Activated CD4-positive, alpha-beta T cell treated with anti-CD3 and anti-CD28 coated beads, Interleukin-2, amount 10 ng/mL, durations not matched to agents 7 days and 5 days (primary cell): Measurements from ENCODE around the gene PPP1R27. TPM values are rescaled to one million over a fixed set of nuclear protein-coding genes. Genes with fewer than 3 reads are reported as not detected.

ENCODE experiments used
- CTCF ChIA-PET: fragments of 350-600 bp; sonication (Branson Sonifier 250); formaldehyde crosslinking; loops from one replicate; lab custom pipeline; 2021; ENCODE audit warnings: antibody characterized with exemption; lab: Charles Lee
- POLR2A ChIA-PET: fragments of 350-600 bp; sonication (Branson Sonifier 250); formaldehyde crosslinking; loops from one replicate; lab custom pipeline; 2021; ENCODE audit warnings: antibody characterized with exemption; lab: Charles Lee
- DNase-seq: peaks from one replicate; pipeline ENCODE4 v3.0.0-alpha.2; 2020
- H3K27ac Mint-ChIP-seq: one replicate; pipeline ENCODE4 v1.8.0; 2021; ENCODE audit warnings: mild to moderate bottlenecking, moderate library complexity, mixed read lengths
- H3K27me3 Mint-ChIP-seq: one replicate; pipeline ENCODE4 v1.8.0; 2021; ENCODE audit warnings: mixed read lengths
- H3K36me3 Mint-ChIP-seq: one replicate; pipeline ENCODE4 v1.8.0; 2021; ENCODE audit warnings: low read depth, mixed read lengths
- H3K4me1 Mint-ChIP-seq: one replicate; pipeline ENCODE4 v1.8.0; 2021; ENCODE audit warnings: mixed read lengths
- H3K4me3 Mint-ChIP-seq: one replicate; pipeline ENCODE4 v1.8.0; 2021; ENCODE audit warnings: mild to moderate bottlenecking, moderate library complexity, mixed read lengths
- H3K9me3 Mint-ChIP-seq: one replicate; pipeline ENCODE4 v1.8.0; 2021; ENCODE audit warnings: mixed read lengths
- total RNA-seq, 2 experiments: library from RNA; stranded (reverse); gene quantifications; one replicate each; pipeline ENCODE4 v1.2.3, GENCODE V29; 2021

The PPP1R27 gene
- total RNA-seq, 2 experiments from 2014 or later, result not detected

GRCh38 chr17:81794509-81794908 lies 40.3 kb downstream of the PPP1R27 start:
- H3K27me3 Mint-ChIP-seq, result no peaks in the 10 kb centered on the region
- POLR2A ChIA-PET, result no interaction called here
- H3K4me1 Mint-ChIP-seq, result no peaks in the 10 kb centered on the region
- DNase-seq, result no peak
- H3K36me3 Mint-ChIP-seq, result no peaks in the 10 kb centered on the region
- CTCF ChIA-PET, result no interaction called here
- no peak overlapping the region for H3K27ac Mint-ChIP-seq
- no peaks in the 10 kb centered on the region for H3K9me3 Mint-ChIP-seq
- no peak overlapping the region for H3K4me3 Mint-ChIP-seq

DNA sequence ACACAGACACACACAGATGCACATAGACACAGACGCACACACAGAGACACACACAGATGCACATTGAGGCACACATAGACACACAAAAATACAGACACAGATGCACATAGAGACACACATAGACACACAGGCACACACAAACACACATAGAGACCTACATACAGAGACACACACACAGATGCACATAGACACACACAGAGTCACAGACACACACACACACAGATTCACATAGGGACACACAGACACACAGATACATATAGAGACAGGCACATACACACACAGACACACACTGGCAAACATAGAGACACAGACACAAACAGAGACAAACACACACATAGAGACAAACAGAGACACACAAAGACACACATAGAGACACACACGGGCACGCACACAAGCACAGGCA lies 40.8 kb downstream of the PPP1R27 start:
- no peaks in the 10 kb centered on the region for H3K4me1 Mint-ChIP-seq

DNA sequence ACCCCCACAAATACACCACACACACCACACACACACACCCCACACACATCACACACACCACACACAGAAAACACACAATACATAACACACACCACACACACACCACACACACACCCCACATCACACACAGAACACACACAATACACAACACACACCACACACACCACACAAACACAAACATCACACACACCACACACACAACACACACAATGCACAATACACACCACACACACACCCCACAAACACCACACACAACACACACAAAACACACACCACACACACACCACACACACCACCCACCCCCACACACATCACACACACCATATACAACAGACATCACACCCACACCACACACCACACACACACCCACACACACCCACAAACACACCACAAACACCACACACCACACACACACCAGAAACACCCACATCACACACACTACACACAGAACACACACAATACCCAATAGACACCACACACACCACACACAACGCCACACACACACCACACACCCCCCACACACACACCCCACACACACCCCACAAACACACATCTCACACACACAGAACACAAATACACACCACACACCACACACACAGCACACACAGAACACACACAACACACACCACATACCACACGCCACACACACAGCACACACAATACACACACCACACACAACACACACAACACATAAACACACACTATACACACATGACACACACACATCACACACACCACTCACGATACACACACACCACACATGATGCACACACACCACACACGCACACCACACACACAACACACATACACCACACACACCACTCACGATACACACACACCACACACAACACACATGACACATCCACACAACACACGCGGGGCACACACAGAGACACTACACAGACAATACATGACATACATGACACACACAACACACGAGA lies 41.9 kb downstream of the PPP1R27 start:
- Mint-ChIP-seq H3K36me3 (no peaks in the 10 kb centered on the region), H3K27me3 (no peaks in the 10 kb centered on the region), H3K4me3 (no peak overlapping the region), H3K9me3 (no peaks in the 10 kb centered on the region), H3K4me1 (no peaks in the 10 kb centered on the region), H3K27ac (no peak overlapping the region)
- ChIA-PET CTCF (no interaction called here), POLR2A (no interaction called here)
- DNase-seq, result no peak

More for the DNA sequence above, 40.8 kb downstream of the PPP1R27 start:
- Mint-ChIP-seq H3K27me3 (no peaks in the 10 kb centered on the region), H3K27ac (no peak overlapping the region), H3K4me3 (no peak overlapping the region), H3K9me3 (no peaks in the 10 kb centered on the region), H3K36me3 (no peaks in the 10 kb centered on the region)
- CTCF ChIA-PET, result no interaction called here
- POLR2A ChIA-PET, result no interaction called here
- DNase-seq, result no peak

Other genes with a start within 250 kb of the PPP1R27 start
- gene NPLOC4, start 197.9 kb downstream of the PPP1R27 start, total RNA-seq, result 10 to 100 TPM; 91.3 to 98.2 TPM
- under 1 TPM; 0.75 to 0.89 TPM for gene TSPAN10, start 197.9 kb downstream of the PPP1R27 start, total RNA-seq
- gene PDE6G, start 178.5 kb downstream of the PPP1R27 start, total RNA-seq, result 10 to 100 TPM; 19.8 to 24.7 TPM
- 10 to 100 TPM; 43.6 to 49.9 TPM for gene OXLD1, start 168.4 kb downstream of the PPP1R27 start, total RNA-seq
- 10 to 100 TPM; 30.2 to 33.8 TPM for gene CCDC137, start 168.3 kb downstream of the PPP1R27 start, total RNA-seq
- gene ARL16, start 151.3 kb downstream of the PPP1R27 start, total RNA-seq, result 10 to 100 TPM; 35.4 to 42.1 TPM
- gene HGS, start 151.0 kb downstream of the PPP1R27 start, total RNA-seq, result 100 to 1,000 TPM; 121 to 128 TPM
- 10 to 100 TPM; 52.7 to 62.3 TPM for gene MRPL12, start 131.7 kb downstream of the PPP1R27 start, total RNA-seq
- gene SLC25A10, start 122.8 kb downstream of the PPP1R27 start, total RNA-seq, result 10 to 100 TPM; 29.2 to 32.4 TPM
- gene GCGR, start 30.9 kb downstream of the PPP1R27 start, total RNA-seq, result not detected
- gene MCRIP1, start 1.8 kb downstream of the PPP1R27 start, total RNA-seq, result 10 to 100 TPM; 45.7 to 47.8 TPM
- 100 to 1,000 TPM; 420 to 499 TPM for gene P4HB, start 25.5 kb upstream of the PPP1R27 start, total RNA-seq
- 100 to 1,000 TPM; 654 to 714 TPM for gene ARHGDIA, start 36.3 kb upstream of the PPP1R27 start, total RNA-seq
- gene ALYREF, start 56.5 kb upstream of the PPP1R27 start, total RNA-seq, result 100 to 1,000 TPM; 197 to 221 TPM
- 10 to 100 TPM; 83.2 to 96.8 TPM for gene ANAPC11, start 56.7 kb upstream of the PPP1R27 start, total RNA-seq
- under 1 TPM; 0.48 to 0.69 TPM for gene NPB, start 67.2 kb upstream of the PPP1R27 start, total RNA-seq
- gene PCYT2, start 76.3 kb upstream of the PPP1R27 start, total RNA-seq, result 10 to 100 TPM; 37.6 to 39.0 TPM
- gene SIRT7, start 83.1 kb upstream of the PPP1R27 start, total RNA-seq, result 10 to 100 TPM; 55.6 to 71.2 TPM
- gene MAFG, start 92.7 kb upstream of the PPP1R27 start, total RNA-seq, result 10 to 100 TPM; 15.8 to 20.2 TPM
- 10 to 100 TPM; 22.8 to 26.9 TPM for gene PYCR1, start 102.2 kb upstream of the PPP1R27 start, total RNA-seq
- not detected for gene MYADML2, start 112.2 kb upstream of the PPP1R27 start, total RNA-seq
- under 1 TPM; 0.23 to 0.55 TPM for gene NOTUM, start 126.1 kb upstream of the PPP1R27 start, total RNA-seq
- 10 to 100 TPM; 34.0 to 37.6 TPM for gene ASPSCR1, start 142.6 kb upstream of the PPP1R27 start, total RNA-seq
- gene CENPX, start 187.8 kb upstream of the PPP1R27 start, total RNA-seq, result 10 to 100 TPM; 57.3 to 73.0 TPM
- 10 to 100 TPM; 54.5 to 68.4 TPM for gene LRRC45, start 188.3 kb upstream of the PPP1R27 start, total RNA-seq
- 10 to 100 TPM; 12.2 to 13.7 TPM for gene RAC3, start 196.6 kb upstream of the PPP1R27 start, total RNA-seq
- gene DCXR, start 202.6 kb upstream of the PPP1R27 start, total RNA-seq, result 100 to 1,000 TPM; 140 to 144 TPM
- gene RFNG, start 216.8 kb upstream of the PPP1R27 start, total RNA-seq, result 10 to 100 TPM; 29.0 to 29.8 TPM
- gene GPS1, start 216.8 kb upstream of the PPP1R27 start, total RNA-seq, result 10 to 100 TPM; 78.5 to 92.1 TPM
- 100 to 1,000 TPM; 113 to 127 TPM for gene DUS1L, start 230.8 kb upstream of the PPP1R27 start, total RNA-seq